Middle frontal gyrus (tissue), 1 donor: ENCODE results near the gene LRP1B.
A peak's percentile ranks its signal among the peaks of the same experiment; 100 is the strongest.

Source experiments
- DNase-seq: peaks from one replicate; pipeline ENCODE4 v3.0.0-alpha.2; 2015; ENCODE audit warnings: low spot score; ENCODE audit errors: extremely low spot score

Gene LRP1B

GRCh38 chr2:141770530-141770929, 360.3 kb downstream of the LRP1B start:
- no peak for DNase-seq

GRCh38 chr2:141767691-141768090, 363.1 kb downstream of the LRP1B start:
- no peak for DNase-seq

GRCh38 chr2:141767051-141767450, 363.8 kb downstream of the LRP1B start:
- peak; percentile 29 for DNase-seq

GRCh38 chr2:141766225-141766624, 364.6 kb downstream of the LRP1B start:
- DNase-seq = no peak

- no peak for DNase-seq
Measured at GRCh38 chr2:141748616-141749015, 382.2 kb downstream of the LRP1B start.

GRCh38 chr2:141741652-141742051, 389.2 kb downstream of the LRP1B start:
- no peak for DNase-seq

- DNase-seq = no peak
Measured at GRCh38 chr2:141737492-141738255, 393.1 kb downstream of the LRP1B start.

- no peak for DNase-seq
Measured at GRCh38 chr2:141736466-141736865, 394.4 kb downstream of the LRP1B start.

GRCh38 chr2:141728886-141729285, 401.9 kb downstream of the LRP1B start:
- DNase-seq = no peak

- DNase-seq = no peak
Measured at GRCh38 chr2:141728142-141728541, 402.7 kb downstream of the LRP1B start.

- DNase-seq = no peak
Measured at GRCh38 chr2:141724426-141724825, 406.4 kb downstream of the LRP1B start.

GRCh38 chr2:141723814-141724213, 407.0 kb downstream of the LRP1B start:
- DNase-seq = no peak

- no peak for DNase-seq
Measured at GRCh38 chr2:141720476-141720875, 410.3 kb downstream of the LRP1B start.

GRCh38 chr2:141714496-141714895, 416.3 kb downstream of the LRP1B start:
- DNase-seq = no peak

- no peak for DNase-seq
Measured at GRCh38 chr2:141711627-141712026, 419.2 kb downstream of the LRP1B start.

GRCh38 chr2:141710589-141711239, 420.1 kb downstream of the LRP1B start:
- no peak for DNase-seq

GRCh38 chr2:141709756-141710155, 421.1 kb downstream of the LRP1B start:
- DNase-seq = no peak

- DNase-seq = no peak
Measured at GRCh38 chr2:141707486-141707885, 423.3 kb downstream of the LRP1B start.

- no peak for DNase-seq
Measured at GRCh38 chr2:141704541-141704940, 426.3 kb downstream of the LRP1B start.

- DNase-seq = no peak
Measured at GRCh38 chr2:141703501-141703900, 427.3 kb downstream of the LRP1B start.

- DNase-seq = no peak
Measured at GRCh38 chr2:141701618-141702017, 429.2 kb downstream of the LRP1B start.

- DNase-seq = no peak
Measured at GRCh38 chr2:141699573-141699972, 431.2 kb downstream of the LRP1B start.

GRCh38 chr2:141698500-141698899, 432.3 kb downstream of the LRP1B start:
- no peak for DNase-seq
